ENCODE measurements around the gene VPS13A. TPM values are rescaled to one million over a fixed set of nuclear protein-coding genes. Genes with fewer than 3 reads are reported as not detected.

The VPS13A gene
- total and polyA plus RNA-seq, 4 donors, result 2.4 to 45.1 (median 22.6) TPM

DNA sequence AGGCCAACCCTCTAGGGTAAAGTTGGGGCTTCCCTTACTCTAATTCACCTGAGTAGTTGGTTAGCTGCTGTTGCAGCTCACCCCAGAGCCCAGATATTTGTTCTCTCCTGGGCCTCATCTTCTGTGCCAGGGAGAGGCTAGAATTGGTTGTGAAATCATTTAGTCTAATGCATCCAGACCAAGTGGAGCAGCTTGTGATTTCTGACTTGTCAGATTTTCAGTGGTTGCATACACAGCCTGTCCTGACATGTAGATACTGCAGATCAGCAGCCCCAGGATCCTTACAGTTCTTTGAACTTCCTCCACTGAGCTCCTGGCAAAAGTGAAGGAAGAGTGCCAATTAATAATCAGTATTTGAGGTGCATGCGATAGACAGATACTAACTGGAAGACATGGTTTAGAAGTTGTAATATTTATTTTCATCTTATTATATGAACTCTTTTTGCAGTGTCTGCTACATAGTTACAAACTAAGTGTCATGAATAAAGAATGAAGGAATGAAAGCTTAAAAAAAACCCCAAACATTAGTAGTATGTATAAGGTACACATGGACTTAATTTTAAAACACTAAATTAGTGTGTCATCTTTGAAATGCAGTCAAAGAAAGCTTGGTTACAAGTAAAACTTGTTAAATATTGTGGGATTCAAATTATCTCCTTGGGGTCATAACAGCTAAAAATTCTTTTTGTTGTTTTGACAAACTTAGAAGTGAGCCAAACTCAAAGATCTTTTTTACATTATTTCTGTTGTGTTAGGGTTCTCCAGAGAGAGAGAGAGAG, 128.5 kb downstream of the VPS13A start:
- H3K9ac ChIP-seq (ENCODE audit: low read depth in 1 of 2, low read length in 2 of 2), result no peak overlapping the region
- no peak overlapping the region for H3K4me3 ChIP-seq (ENCODE audit: low read depth in 1 of 3, low read length in 3 of 3)
- H3K9me3 ChIP-seq (ENCODE audit: control insufficient read depth in 4 of 4, low read length in 3 of 4), result no peaks in the 10 kb centered on the region
- no peak for DNase-seq (ENCODE audit: low spot score)
- H3K27ac ChIP-seq (ENCODE audit: low read depth in 1 of 2, low read length in 2 of 2), result no peak overlapping the region
- WGBS, result 90% methylated on average over 1 of the region's 1 CpG
- no peaks in the 10 kb centered on the region for H3K27me3 ChIP-seq (ENCODE audit: control insufficient read depth in 4 of 4, insufficient read depth in 4 of 4, low read length in 3 of 4)
- H3K36me3 ChIP-seq (ENCODE audit: control insufficient read depth in 4 of 4, insufficient read depth in 3 of 4, low read depth in 1 of 4, low read length in 3 of 4), result no peaks in the 10 kb centered on the region
- TF ChIP-seq JUND (IDR thresholded peaks at IDR 0.05), result no peak
- no peak for TF ChIP-seq RAD21 (IDR thresholded peaks at IDR 0.05)
- no peak for TF ChIP-seq FOXA2 (IDR thresholded peaks at IDR 0.05)
- TF ChIP-seq, protein P1, sequence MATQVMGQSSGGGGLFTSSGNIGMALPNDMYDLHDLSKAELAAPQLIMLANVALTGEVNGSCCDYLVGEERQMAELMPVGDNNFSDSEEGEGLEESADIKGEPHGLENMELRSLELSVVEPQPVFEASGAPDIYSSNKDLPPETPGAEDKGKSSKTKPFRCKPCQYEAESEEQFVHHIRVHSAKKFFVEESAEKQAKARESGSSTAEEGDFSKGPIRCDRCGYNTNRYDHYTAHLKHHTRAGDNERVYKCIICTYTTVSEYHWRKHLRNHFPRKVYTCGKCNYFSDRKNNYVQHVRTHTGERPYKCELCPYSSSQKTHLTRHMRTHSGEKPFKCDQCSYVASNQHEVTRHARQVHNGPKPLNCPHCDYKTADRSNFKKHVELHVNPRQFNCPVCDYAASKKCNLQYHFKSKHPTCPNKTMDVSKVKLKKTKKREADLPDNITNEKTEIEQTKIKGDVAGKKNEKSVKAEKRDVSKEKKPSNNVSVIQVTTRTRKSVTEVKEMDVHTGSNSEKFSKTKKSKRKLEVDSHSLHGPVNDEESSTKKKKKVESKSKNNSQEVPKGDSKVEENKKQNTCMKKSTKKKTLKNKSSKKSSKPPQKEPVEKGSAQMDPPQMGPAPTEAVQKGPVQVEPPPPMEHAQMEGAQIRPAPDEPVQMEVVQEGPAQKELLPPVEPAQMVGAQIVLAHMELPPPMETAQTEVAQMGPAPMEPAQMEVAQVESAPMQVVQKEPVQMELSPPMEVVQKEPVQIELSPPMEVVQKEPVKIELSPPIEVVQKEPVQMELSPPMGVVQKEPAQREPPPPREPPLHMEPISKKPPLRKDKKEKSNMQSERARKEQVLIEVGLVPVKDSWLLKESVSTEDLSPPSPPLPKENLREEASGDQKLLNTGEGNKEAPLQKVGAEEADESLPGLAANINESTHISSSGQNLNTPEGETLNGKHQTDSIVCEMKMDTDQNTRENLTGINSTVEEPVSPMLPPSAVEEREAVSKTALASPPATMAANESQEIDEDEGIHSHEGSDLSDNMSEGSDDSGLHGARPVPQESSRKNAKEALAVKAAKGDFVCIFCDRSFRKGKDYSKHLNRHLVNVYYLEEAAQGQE (IDR thresholded peaks at IDR 0.05), result no peak
- no peak for TF ChIP-seq ATF3 (IDR thresholded peaks at IDR 0.05)
- TF ChIP-seq HNF4G (IDR thresholded peaks at IDR 0.05), result no peak
- no peaks in the 10 kb centered on the region for H3K4me1 ChIP-seq (ENCODE audit: control insufficient read depth in 4 of 4, insufficient read depth in 4 of 4, low read length in 3 of 4)

DNA sequence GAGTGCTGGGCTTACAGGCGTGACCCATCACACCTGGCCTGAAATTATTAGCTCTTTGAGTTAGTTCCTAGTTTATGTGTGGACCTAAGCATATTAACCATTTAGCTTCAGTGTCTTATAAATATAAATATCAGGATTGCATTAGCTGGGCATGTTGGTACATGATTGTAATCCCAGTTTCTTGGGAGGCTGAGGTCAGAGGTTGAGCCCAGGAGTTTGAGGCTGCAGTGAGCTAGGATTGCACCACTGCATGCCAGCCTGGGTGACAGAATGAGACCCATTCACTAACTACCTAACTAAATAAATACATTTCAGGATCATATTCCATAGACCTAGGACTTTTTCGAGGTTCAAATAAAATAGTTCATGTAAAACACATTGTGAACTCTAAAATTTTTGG, 129.8 kb downstream of the VPS13A start:
- H3K9ac ChIP-seq (ENCODE audit: low read depth in 1 of 2, low read length in 2 of 2), result no peak overlapping the region
- H3K27ac ChIP-seq (ENCODE audit: low read depth in 1 of 2, low read length in 2 of 2), result no peak overlapping the region
- DNase-seq (ENCODE audit: low spot score), result no peak
- no peak overlapping the region for H3K4me3 ChIP-seq (ENCODE audit: low read depth in 1 of 3, low read length in 3 of 3)
- 96% methylated on average over 2 of the region's 2 CpGs for WGBS
- H3K27me3 ChIP-seq (ENCODE audit: control insufficient read depth in 4 of 4, insufficient read depth in 4 of 4, low read length in 3 of 4), result no peaks in the 10 kb centered on the region
- H3K36me3 ChIP-seq (ENCODE audit: control insufficient read depth in 4 of 4, insufficient read depth in 3 of 4, low read depth in 1 of 4, low read length in 3 of 4), result peaks cover 0 to 2% (median 0%) of the 10 kb centered on the region in 4 donors
- no peaks in the 10 kb centered on the region for H3K9me3 ChIP-seq (ENCODE audit: control insufficient read depth in 4 of 4, low read length in 3 of 4)
- no peak for TF ChIP-seq FOXA2 (IDR thresholded peaks at IDR 0.05)
- no peak for TF ChIP-seq JUND (IDR thresholded peaks at IDR 0.05)
- TF ChIP-seq SP1 (IDR thresholded peaks at IDR 0.05), result no peak
- TF ChIP-seq ATF3 (IDR thresholded peaks at IDR 0.05), result no peak
- TF ChIP-seq YY1 (IDR thresholded peaks at IDR 0.05), result no peak
- no peak for TF ChIP-seq FOXA1 (IDR thresholded peaks at IDR 0.05)
- no peak for TF ChIP-seq TAF1 (conservative IDR thresholded peaks at IDR 0.05)
- no peak for TF ChIP-seq HNF4A (conservative IDR thresholded peaks at IDR 0.05)
- TF ChIP-seq, protein P2, sequence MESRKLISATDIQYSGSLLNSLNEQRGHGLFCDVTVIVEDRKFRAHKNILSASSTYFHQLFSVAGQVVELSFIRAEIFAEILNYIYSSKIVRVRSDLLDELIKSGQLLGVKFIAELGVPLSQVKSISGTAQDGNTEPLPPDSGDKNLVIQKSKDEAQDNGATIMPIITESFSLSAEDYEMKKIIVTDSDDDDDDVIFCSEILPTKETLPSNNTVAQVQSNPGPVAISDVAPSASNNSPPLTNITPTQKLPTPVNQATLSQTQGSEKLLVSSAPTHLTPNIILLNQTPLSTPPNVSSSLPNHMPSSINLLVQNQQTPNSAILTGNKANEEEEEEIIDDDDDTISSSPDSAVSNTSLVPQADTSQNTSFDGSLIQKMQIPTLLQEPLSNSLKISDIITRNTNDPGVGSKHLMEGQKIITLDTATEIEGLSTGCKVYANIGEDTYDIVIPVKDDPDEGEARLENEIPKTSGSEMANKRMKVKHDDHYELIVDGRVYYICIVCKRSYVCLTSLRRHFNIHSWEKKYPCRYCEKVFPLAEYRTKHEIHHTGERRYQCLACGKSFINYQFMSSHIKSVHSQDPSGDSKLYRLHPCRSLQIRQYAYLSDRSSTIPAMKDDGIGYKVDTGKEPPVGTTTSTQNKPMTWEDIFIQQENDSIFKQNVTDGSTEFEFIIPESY (IDR thresholded peaks at IDR 0.05), result no peak
- TF ChIP-seq, protein P1 (IDR thresholded peaks at IDR 0.05), result no peak
- TF ChIP-seq RAD21 (IDR thresholded peaks at IDR 0.05), result no peak
- no peaks in the 10 kb centered on the region for H3K4me1 ChIP-seq (ENCODE audit: control insufficient read depth in 4 of 4, insufficient read depth in 4 of 4, low read length in 3 of 4)

All from liver (tissue), 9 donors.